Left hindlimb (tissue), 1 donor: ENCODE results near the gene RNASE3.
"Not testable (repeated sequence)": the region's sequence is repeated elsewhere in the genome, so short reads cannot be mapped to it uniquely, and the experiment has no call there.

Source experiments
- DNase-seq: peaks from one replicate; pipeline ENCODE4 v3.0.0-alpha.2; 2018

The RNASE3 gene

GRCh38 chr14:20891126-20891825, at the start of gene RNASE3:
RNASE3 (plus strand) TSS chr14:20891385; CDS start chr14:20891687, 302 bp downstream.
- not testable (repeated sequence) for DNase-seq

GRCh38 chr14:20846560-20846959, 44.6 kb upstream of the RNASE3 start:
- no peak for DNase-seq

DNA sequence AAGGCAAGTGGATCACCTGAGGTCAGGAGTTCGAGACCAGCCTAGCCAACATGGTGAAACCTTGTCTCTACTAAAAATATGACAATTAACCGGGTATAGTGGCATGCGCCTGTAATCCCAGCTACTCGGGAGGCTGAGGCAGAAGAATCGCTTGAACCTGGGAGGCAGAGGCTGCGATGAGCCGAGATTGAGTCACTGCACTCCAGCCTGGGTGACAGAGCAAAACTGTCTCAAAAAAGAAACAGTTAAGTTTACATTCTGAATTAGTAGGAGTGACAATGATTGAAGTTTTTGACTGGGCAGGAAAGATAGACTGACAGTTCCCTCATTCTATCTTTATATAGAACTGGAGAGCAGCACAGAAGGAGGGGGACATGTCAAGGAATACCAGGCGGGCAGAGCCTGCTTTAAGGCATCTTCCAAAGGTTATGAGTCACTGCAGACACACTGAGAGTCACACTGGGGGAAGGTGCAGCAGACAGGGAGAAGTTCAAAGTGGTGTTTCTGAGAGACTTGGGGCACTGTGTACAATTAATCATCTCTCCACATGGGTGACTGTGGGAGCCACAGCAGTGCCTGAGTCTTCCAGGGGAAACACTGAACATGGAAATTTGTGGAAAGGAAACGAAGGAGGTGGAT, 42.8 kb upstream of the RNASE3 start:
- no peak for DNase-seq

- no peak for DNase-seq
These were observed 42.1 kb upstream of the RNASE3 start for GRCh38 chr14:20848955-20849570.

- no peak for DNase-seq
These were observed 38.1 kb upstream of the RNASE3 start for GRCh38 chr14:20853042-20853441.

DNA sequence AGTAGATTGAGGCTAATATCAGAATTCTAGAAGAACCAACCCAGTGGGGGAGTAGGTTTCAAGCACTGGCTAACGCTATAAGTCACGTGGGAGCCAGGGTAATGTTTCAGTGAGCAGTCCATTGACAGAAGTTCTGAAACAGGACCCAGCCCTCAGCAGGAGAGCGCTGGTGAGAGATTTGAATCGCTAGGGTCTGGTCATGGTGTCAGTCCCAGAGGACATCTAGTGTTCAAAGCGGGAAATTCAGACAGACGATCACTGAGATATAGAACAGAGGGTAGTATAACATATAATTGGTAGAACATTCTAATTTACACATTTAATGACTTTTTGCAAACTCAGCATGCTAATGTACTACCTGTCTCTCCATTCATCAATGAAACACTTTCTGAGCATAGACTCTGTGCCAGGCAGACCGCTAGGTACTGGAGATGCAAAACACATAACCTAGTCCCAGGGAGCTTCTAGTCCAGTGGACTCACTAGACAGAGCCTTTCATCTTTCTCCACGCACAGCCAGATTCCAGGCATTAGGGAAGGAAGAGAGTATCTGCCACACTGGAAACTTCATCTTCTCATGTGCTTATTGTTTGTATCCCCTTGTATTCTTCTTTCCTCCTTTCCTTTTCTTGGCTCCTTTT, 35.4 kb upstream of the RNASE3 start:
- no peak for DNase-seq

- DNase-seq, result no peak
These were observed 34.0 kb upstream of the RNASE3 start for GRCh38 chr14:20857207-20857606.

DNA sequence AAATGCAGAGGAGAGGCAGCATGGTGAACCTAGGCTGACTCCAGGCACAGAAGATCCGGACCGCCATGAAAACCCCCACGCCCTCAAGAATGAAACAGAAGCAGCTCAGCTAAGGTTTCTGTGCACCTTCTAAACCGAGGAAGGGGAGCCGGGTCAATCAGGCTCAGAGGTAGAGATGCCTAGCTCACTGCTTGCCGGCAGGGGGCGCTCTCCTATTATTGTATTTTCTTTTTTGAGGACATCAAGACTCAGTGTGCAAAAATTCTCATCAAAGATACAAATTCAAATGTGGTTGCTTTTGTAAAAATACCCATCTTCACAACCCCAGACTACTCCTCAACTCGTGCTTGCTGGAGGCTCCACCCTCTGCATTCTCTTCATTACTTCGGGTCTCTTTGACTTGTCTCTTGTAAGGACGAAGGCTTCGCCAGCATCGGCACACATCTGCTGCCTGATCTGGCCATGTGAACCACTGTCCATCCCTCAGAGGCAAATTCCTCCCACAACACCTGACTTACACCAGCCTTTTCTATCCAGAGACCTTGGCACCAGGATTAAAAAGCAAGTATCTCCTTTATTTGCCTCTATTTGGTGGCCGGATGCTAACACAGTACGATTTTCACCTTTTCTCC, 33.4 kb upstream of the RNASE3 start:
- peak; percentile 66 for DNase-seq

DNA sequence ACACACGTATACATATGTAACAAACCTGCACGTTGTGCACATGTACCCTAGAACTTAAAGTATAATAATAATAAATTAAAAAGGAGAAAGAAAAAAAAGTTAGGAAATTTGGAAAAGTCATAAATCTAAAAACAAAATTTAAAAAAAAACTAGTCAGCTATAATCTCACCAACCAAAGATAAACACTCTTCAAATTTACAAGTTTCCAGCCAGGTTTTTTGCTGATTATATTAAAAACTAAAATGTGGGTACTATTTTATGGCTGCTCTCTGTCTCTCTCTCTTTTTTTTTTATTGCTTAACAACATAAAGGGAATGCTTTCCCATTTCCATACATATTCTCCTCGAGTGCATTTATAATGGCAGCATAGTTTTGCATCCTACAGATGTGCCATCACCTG, 25.0 kb upstream of the RNASE3 start:
- no peak for DNase-seq

GRCh38 chr14:20866963-20867362, 24.2 kb upstream of the RNASE3 start:
- no peak for DNase-seq

- DNase-seq, result peak; percentile 71
These were observed 17.6 kb upstream of the RNASE3 start for GRCh38 chr14:20873370-20874177.

DNA sequence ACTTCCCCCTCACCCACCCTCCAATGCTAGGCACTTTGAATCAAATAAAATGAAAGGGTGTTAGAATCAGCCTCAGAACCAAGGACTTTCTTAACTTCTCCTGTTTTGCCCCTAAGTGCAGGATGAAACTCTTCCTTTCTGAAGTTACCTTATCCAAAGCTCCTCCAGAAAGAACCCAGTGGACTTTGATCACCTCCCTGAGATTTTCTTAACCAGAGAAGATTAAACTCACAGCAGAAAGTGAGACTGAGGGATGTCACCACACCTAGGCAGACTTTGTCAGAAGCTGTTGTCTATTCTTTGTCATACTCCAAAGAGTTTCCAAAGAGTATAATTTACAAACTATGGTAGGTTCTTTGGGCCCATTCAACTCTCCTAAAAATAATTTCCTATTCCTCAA, 14.2 kb upstream of the RNASE3 start:
- DNase-seq, result no peak

DNA sequence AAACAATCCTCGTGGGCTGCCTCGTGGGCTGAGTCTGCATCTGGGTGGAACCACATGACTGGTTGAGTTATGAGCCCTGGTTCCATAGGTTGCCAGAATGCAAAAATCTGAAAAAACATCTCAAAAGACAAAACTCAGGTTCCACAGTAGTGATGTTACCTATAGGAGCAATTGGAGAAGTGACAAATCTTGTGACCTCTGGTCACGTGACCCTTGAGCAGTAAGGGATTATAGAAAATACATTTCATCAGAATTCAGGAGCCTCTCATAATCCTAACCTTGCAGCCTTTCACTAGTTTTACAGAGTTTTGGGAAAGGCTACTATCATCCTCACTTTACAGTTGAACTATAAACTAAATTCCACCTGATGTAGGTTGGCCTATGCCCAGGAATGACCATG, 12.5 kb upstream of the RNASE3 start:
- no peak for DNase-seq

- not testable (repeated sequence) for DNase-seq
These were observed 10.0 kb upstream of the RNASE3 start for GRCh38 chr14:20881229-20881628.

DNA sequence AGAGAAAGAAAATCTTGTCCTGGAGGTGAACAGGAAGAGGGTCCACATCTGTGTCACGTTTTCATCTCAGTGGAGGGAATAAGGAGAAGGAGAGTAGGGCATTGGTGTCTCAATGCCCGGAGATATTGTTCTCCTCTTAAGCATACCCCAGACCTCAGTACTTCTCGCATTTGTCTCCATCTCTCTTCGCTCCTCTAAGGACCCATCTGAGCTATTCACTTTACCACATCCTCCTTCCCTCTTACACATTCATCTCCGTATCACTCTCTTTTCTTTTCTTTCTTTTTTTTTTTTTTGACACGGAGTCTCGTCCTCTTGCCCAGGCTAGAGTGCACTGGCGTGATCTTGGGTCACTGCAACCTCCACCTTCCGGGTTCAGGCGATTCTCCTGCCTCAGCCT, 8.4 kb upstream of the RNASE3 start:
- not testable (repeated sequence) for DNase-seq

GRCh38 chr14:20888411-20888810, 2.8 kb upstream of the RNASE3 start:
- DNase-seq, result not testable (repeated sequence)

DNA sequence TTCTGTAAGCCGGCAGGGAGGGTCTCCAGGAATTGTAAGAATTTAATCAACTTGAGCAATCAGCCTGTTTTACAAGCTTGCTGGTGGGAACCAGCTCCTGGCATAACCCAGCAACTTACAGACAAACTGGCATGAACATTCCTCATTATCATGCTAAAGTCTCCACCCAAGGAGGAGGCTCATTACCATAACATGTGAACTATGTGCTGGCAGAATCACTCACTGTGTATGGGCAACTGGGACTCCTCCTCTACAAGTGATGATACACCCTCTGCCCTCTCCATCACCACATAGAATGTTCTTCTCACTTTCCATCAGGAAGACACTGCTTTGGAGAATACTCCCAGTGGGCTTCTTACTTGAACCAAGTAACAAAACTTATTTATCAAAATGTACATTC, 4.1 kb downstream of the RNASE3 start:
- DNase-seq, result not testable (repeated sequence)

- no peak for DNase-seq
These were observed 13.3 kb downstream of the RNASE3 start for GRCh38 chr14:20904393-20905029.

DNA sequence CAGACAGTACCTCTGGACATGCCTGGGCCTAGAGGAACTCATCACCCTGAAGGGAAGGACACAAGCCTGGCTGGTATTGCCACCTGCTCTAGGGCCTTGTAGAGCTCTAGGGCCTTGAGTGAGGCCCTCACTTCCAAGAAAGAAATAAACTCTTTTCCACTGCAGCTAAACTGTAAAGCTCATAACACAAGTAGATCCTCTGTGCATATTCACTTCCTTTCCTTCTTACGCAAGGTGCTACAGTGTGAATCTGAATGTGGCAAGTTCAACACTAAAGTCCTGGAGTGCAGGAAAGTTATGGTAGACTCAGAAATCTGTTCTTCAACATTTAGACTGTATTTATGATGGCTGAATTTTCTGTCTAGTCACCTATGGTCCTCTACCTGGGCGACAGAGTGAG, 14.5 kb downstream of the RNASE3 start:
- no peak for DNase-seq

DNA sequence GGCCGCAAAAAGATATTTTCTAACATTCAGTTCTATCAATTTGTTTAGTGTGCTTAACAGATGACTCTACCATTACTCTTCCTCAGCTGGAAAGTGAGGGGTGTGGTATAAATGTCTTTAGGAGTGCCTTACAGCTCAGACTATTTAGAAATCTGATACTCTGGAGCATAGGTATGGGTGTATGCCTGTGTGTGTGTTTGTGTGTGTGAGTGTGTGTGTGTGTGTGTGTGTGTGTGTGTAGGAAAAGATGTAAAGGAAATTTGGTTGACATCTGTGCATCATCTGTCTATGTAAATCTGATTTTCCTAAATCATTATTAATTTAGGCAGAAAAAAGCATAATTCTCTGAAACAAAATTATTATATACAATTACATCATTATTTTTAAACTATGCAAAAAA, 16.0 kb downstream of the RNASE3 start:
- DNase-seq, result no peak

- DNase-seq, result not testable (repeated sequence)
These were observed 19.6 kb downstream of the RNASE3 start for GRCh38 chr14:20910822-20911221.
